BJ (cell line): ENCODE results near the gene PTPRB. TPM values are rescaled to one million over a fixed set of nuclear protein-coding genes. Genes with fewer than 3 reads are reported as not detected.

ENCODE experiments used
- CTCF ChIA-PET: fragments of 350-600 bp; formaldehyde crosslinking; extraction: SDS; loops from one replicate; lab custom pipeline; 2021; ENCODE audit warnings: antibody characterized with exemption, inconsistent platforms; lab: Yijun Ruan, JAX
- POLR2A ChIA-PET: fragments of 300-600 bp; sonication (Branson Sonifier 250); formaldehyde crosslinking; extraction: SDS; loops from one replicate; lab custom pipeline; 2021; ENCODE audit warnings: antibody characterized with exemption; lab: Charles Lee
- DNase-seq: peaks from one replicate; pipeline ENCODE4 v3.0.0-alpha.2; 2011; ENCODE audit warnings: low read depth
- H3K27me3 ChIP-seq: 2 replicates; pipeline ENCODE4 v1.6.0; 2011; ENCODE audit warnings: low read length; ENCODE audit not compliant: control insufficient read depth, insufficient read depth
- H3K36me3 ChIP-seq: 2 replicates; pipeline ENCODE4 v1.5.1; 2011; ENCODE audit warnings: low read length; ENCODE audit not compliant: control insufficient read depth, insufficient read depth
- H3K4me3 ChIP-seq: 2 replicates; pipeline ENCODE4 v1.5.1; 2011; ENCODE audit warnings: low read depth, mild to moderate bottlenecking, control low read depth, low read length
- CTCF ChIP-seq: IDR thresholded peaks from 2 replicates; pipeline ENCODE4 v1.5.1; 2011; ENCODE audit warnings: low read depth, mild to moderate bottlenecking, control low read depth, inconsistent platforms, low read length, moderate library complexity; ENCODE audit not compliant: insufficient read depth
- polyA plus RNA-seq: library from polyadenylated mRNA; depleted of rRNA; stranded (reverse); fragments of >200 nt; gene quantifications from 2 replicates; pipeline ENCODE4 v1.2.3, GENCODE V29; 2011

Gene PTPRB
- polyA plus RNA-seq, 1 experiment, result 1.7 TPM

- H3K27me3 ChIP-seq, result no peaks in the 10 kb centered on the region
- ChIA-PET CTCF (no interaction called here), POLR2A (no interaction called here)
- H3K36me3 ChIP-seq, result no peaks in the 10 kb centered on the region
- no peak for TF ChIP-seq CTCF
- no peak overlapping the region for H3K4me3 ChIP-seq
- no peak for DNase-seq
These were observed 167.9 kb downstream of the PTPRB start for GRCh38 chr12:70469221-70469820.

- no peaks in the 10 kb centered on the region for H3K27me3 ChIP-seq
- DNase-seq, result no peak
- TF ChIP-seq CTCF, result no peak
- CTCF ChIA-PET, result no interaction called here
- no peak overlapping the region for H3K4me3 ChIP-seq
- POLR2A ChIA-PET, result no interaction called here
- no peaks in the 10 kb centered on the region for H3K36me3 ChIP-seq
These were observed 168.5 kb downstream of the PTPRB start for GRCh38 chr12:70468741-70469140.

- no peak for DNase-seq
- CTCF ChIA-PET, result no interaction called here
- POLR2A ChIA-PET, result no interaction called here
- no peak for TF ChIP-seq CTCF
- H3K36me3 ChIP-seq, result no peaks in the 10 kb centered on the region
- no peaks in the 10 kb centered on the region for H3K27me3 ChIP-seq
- no peak overlapping the region for H3K4me3 ChIP-seq
These were observed 169.1 kb downstream of the PTPRB start for GRCh38 chr12:70467918-70468733.

- DNase-seq, result no peak
- TF ChIP-seq CTCF, result no peak
- ChIA-PET CTCF (no interaction called here), POLR2A (no interaction called here)
- Histone ChIP-seq H3K27me3 (no peaks in the 10 kb centered on the region), H3K4me3 (no peak overlapping the region), H3K36me3 (no peaks in the 10 kb centered on the region)
These were observed 169.8 kb downstream of the PTPRB start for GRCh38 chr12:70467476-70467875.

- TF ChIP-seq CTCF, result no peak
These were observed 170.5 kb downstream of the PTPRB start for GRCh38 chr12:70466753-70467152.

More at GRCh38 chr12:70466753-70467152, 170.5 kb downstream of the PTPRB start:
- Histone ChIP-seq H3K27me3 (no peaks in the 10 kb centered on the region), H3K4me3 (no peak overlapping the region), H3K36me3 (no peaks in the 10 kb centered on the region)
- CTCF ChIA-PET, result no interaction called here
- DNase-seq, result no peak
- POLR2A ChIA-PET, result no interaction called here
